ENCODE results near the gene SCIN.
A peak's percentile ranks its signal among the peaks of the same experiment; 100 is the strongest.
"Not testable (repeated sequence)": the region's sequence is repeated elsewhere in the genome, so short reads cannot be mapped to it uniquely, and the experiment has no call there.

SCIN gene

DNA sequence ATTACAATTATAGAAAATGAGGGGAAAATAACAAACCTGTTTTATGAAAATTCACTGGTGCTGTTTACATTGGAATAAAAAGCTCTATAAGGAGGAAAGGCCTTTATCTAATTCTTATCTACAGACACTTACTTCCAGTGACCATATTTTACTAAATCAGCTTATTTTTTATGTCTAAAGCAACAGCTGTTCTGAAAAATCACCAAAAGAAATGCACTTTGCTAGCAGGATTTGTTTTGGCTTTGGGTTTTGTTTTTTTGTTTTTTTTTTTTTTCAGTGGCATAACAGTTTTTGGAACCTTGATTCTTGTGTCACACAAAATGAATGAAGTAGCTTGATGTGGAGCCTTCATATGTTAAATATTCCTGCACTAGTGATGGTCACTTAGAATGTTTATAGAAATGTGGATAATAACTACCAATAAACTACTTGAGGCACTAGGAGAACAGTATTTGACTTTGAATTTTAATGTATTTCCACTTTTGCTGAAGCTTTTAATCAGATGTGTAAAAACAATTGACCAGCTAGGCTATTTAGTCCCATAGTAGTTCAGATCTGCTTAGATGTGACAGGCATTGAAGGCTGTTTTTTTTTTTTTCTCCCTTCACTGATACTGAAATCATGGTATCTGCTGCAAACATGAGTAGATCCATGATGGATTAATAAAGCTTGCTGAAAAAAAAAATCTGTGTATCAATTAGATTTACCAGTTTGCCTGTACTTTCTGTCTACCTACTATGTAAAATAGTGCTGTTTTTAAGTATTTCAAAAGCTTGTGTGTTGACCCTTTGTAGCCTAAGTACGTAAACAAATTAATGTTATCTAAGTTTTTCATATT, 119.7 kb downstream of the SCIN start:
- DNase-seq, result no peak

DNA sequence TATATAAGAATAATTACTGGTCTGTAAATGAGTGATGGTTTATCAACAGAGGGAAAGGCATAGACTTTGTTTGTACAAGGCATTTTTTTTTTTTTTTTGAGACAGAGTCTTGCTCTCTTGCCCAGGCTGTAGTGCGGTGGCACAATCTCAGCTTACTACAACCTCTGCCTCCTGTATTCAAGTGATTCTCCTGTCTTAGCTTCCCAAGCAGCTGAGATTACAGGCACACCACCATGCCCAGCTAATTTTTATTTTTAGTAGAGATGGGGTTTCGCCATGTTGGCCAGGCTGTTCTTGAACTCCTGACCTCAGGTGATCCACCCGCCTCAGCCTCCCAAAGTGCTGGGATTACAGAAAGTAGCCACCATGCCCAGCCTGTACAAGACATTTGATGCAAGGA, 120.9 kb downstream of the SCIN start:
- DNase-seq, result not testable (repeated sequence)

DNA sequence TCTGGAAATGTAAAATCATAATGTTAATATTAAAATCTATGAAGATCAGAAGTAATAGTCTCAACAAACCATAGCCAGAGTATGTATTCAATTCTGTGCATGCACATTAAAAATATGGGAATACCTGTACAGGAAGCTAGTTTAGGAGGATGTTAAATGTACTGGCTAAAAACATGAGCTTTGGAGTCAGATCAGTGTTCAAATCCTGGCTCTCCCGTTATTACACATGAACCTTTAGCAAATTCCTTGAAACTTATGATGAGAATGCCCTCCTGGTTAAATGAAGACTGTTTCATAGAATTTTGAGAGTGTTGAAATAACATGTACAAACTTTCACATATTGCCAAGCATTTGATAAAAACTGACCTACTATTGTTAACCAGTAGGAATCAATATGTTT, 121.5 kb downstream of the SCIN start:
- no peak for DNase-seq

DNA sequence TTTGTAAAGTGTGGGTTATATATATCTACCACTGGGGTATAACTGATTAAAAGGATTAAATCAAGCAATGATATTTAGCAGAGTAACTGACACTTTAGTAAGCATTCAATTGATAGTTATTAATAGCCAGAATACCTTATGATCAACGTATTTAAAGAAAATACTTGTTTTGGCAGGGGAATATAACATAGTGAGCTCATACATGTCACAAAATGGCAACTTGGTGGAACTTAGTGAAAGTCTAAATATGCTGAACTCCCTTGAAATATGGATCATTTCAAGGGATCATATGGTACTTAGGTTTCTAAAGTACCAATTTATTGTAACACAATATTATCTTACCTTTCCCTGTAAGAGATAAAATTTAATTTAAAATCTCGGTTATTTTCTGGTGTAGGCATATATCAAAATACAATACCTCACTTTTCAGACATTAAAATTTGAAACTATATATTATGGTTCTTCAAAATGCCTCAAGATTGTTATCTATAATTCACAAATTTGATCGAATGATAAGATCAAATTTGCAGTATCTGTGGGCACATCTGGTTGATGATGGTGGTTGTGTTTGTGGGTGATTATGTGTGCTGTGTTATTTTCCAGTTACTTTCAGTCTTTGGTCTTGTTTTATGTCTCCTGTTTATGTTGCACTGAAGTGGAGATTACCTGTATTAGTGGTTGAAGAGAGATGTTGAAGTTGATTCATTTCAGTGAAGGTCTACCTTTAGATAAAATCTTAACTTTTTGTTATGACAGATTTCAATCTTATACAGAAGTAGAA, 122.1 kb downstream of the SCIN start:
- no peak for DNase-seq

DNA sequence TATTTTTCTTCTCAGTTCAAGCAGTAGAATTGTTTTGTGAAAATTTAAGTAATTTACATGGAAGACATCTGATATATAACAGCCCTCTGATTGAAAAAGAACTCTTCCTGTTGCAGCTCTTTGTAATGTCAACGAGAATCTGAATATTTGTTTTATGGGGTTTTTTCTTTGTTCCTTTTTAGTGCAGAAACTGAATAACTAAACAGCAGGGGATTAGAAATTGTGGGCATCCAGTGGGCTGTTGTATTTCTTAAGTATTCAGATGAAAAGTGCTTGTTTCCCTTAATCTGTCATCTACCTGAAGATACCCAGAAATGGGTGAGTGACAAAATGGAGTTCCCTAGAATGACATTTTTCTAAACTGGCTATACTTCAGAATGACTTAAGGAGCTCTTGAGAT, 124.3 kb downstream of the SCIN start:
- DNase-seq, result no peak

DNA sequence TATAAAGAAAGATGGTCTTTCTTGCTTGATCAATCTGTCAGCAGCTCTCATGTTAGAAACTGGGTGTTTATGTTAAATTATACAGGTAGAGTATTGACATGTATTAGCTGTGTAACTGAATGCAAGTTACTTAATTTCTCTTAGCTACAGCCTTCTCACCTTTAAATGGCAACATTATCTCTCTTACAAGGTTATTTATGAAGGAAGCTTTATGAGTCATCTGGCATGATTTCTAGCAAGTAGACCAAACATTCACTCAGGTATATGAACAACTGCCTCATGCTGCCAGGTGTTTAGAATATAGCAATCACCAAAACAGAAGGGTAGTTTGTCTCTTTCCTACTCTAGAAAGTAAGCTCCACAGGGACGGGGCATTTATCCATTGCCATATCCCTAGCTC, 125.4 kb downstream of the SCIN start:
- peak; percentile 13 for DNase-seq

DNA sequence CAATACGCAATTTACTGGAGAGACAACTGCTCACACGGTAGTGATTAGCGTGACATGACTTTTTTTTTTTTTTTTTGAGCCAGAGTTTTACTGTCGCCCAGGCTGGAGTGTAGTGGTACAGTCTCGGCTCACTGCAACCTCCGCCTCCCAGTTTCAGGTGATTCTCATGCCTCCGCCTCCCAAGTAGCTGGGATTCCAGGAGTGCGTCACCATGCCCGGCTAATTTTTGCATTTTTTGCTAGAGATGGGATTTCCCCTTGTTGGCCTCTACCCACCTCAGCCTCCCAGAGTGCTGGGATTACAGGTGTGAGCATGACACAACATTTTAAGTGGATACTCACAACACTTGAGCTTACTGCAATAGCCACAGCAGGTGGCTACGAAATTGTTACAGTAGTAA, 128.8 kb downstream of the SCIN start:
- no peak for DNase-seq

DNA sequence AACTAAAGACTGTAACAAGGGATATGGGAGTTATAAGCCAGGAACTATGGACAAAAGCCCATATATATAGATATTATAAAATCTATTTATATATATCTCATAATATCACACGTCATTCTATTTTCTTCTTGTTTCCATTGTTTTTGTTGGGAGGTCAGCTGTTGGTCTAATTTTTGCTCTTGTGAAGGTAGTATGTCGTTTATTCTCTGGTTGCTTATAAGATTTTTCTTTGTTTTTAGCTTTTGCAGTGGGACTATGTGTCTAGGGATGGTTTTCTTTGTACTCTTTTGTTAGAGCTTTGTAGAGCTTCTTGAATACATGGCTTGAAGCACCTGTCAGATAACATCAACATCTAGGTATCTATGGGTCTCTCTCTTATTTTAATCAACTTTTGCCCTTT, 130.9 kb downstream of the SCIN start:
- DNase-seq, result peak; percentile 23

DNA sequence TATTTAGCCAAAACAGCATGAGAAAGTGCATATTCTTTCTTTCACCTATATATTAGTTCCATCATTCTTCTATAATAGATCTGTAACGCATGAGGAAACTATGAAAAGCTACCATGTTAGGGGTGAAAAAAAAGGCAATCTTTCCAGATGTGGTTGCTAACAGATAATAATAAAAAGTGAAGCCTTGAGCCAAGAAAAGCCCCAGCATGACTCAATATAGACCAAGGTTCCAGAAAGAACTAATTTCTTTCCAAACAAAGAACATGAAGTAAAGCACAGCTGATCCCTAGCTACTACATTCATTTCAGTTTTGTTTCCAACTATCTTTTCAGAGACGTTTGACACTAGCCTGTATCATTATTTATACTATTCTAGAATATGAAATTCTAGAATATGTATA, 133.4 kb downstream of the SCIN start:
- no peak for DNase-seq

DNA sequence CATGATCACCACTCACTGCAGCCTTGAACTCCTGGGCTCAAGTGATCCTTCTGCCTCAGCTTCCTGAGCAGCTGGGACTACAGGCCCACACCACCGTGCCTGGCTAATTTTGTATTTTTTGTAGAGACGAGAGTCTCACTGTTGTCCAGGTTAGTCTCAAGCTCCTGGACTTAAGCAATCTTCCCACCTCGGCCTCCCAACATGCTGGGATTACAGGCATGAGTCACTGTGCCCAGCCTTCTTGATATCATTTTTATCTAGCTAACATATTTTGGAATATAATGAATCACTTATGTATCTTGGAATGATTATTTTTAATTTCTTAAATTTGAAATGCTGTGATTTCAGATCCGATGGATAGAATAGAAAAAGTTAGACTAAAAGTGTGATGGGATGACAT, 135.4 kb downstream of the SCIN start:
- DNase-seq, result no peak

DNA sequence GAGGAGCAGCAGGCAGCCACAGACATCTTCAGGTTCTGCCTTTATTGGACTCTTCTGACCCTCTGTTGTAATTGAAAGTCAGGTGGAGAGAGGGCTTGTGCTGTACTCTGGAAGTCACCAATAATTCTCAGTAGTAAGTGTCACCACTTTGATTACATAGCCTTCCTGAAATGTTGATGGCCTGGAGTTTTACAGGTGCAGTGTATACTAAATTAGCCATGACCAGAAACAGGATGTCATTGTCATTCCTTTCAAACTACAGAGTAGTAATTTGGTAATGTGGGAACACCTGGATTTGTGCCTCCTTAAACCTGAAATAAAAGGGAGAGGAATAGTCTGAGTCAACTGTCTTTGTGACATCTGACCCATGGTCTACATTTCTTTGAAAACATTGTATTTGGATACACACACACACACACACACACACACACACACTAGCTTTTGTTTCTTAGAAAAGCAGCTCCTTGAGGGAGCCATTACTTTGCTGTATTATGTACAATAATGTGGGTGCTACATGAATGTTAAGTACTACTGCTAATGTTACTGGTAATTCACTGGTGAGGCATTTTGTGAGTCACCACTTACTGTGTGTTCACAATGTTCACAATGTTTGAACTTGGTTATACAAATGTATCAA, 136.5 kb downstream of the SCIN start:
- no peak for DNase-seq

DNA sequence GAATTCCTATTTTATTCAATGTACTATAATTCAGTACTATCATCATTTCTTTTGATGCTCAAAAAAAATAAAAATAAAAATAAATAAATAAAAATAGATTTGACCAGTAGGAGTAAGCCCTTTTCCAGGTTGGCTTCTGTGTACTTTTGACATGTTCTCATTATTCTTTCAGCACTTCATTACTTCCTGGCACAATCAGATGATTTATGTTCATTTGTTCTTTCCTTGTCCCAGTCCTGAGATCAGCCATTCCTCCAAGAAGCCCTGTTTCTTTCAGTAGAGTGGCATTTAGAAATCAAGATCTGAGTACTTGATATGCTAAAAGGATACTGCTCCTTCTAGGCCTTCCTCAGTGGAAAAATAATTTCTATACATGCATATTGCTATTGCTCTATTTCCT, 137.8 kb downstream of the SCIN start:
- no peak for DNase-seq

All from NCI-H2171 treated with DMSO at 0.1 percent for 48 hours (cell line).